Activated CD4-positive, alpha-beta T cell treated with anti-CD3 and anti-CD28 coated beads for 4 hours (primary cell): ENCODE measurements around the gene POLR2J.

Experiments used
- DNase-seq, 2 donors: peaks; one replicate each; pipeline ENCODE4 v3.0.0-alpha.2; 2020

POLR2J gene

GRCh38 chr7:102434039-102434486, 44.7 kb downstream of the POLR2J start:
- no peak for DNase-seq

- peak; percentile 89 for DNase-seq
These were observed 45.3 kb downstream of the POLR2J start, which contains the start of gene ORAI2 for GRCh38 chr7:102433219-102434038. TSS of gene ORAI2 (plus strand) at chr7:102433575. CDS start at chr7:102438957, 5,382 bp downstream.

DNA sequence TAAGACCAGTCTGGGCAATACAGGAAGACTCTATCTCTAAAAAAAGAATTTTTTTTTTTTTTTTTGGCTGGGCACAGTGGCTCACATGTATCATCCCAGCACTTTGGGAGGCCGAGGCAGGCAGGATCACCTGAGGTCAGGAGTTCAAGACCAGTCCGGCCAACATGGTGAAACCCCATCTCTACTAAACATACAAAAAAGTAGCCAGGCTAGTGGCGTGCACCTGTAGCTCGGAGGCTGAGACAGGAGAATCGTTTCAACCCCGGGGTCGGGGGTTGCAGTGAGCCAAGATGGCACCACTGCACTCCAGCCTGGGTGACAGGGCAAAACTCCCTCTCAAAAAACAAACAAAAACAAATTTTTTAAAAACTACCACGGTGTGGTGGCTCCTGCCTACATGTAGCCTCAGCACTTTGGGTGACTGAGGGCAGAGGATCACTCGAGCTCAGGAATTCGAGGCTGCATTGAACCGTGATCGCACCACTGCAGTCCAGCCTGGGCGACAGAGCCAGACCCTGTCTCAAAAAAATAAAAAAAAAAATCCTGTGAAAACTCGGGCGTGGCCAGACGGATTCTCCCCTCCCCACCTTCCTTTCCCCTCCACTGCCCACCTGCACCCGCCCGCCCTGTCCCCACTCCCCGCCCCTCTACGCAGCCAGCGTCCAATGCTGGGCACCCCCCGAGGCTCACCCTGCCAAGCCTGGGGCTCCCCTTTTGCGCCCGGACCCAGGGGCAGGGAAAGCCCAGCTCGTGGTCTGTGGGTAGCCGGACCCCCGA, 46.1 kb downstream of the POLR2J start:
- no peak for DNase-seq

DNA sequence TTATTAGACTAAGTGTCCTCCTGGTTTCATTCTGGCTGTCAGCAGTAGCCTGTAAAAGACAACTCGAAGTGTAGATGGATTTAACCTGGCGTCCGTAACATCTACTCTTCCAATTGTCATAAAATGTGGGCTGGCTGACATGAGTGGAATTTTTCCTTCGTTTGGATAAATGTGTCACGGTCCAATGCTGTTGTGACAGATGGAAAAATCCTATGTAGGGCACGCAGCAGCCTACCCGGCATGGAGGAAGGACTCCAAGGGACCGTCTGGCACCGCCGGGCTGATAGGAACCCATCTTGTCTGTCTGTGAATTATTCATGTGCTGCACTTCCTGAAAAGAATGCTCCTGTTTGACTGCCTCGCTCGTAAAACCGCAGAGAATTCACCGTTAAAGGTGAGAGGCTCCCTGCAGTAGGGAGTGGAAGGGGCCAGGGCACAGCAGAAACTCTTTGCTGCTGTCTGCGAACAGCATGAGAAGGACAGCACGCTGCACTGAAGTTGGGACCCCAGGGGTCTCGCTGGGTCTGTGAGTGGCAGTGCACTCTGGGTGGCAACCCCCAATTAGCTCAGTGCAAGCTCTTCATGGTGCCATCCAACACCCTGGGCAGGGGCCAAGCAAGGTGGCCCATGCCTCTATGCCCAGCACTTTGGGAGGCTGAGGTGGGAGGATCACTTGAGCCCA, 47.0 kb downstream of the POLR2J start:
- DNase-seq: peak; percentile 56 to 63

DNA sequence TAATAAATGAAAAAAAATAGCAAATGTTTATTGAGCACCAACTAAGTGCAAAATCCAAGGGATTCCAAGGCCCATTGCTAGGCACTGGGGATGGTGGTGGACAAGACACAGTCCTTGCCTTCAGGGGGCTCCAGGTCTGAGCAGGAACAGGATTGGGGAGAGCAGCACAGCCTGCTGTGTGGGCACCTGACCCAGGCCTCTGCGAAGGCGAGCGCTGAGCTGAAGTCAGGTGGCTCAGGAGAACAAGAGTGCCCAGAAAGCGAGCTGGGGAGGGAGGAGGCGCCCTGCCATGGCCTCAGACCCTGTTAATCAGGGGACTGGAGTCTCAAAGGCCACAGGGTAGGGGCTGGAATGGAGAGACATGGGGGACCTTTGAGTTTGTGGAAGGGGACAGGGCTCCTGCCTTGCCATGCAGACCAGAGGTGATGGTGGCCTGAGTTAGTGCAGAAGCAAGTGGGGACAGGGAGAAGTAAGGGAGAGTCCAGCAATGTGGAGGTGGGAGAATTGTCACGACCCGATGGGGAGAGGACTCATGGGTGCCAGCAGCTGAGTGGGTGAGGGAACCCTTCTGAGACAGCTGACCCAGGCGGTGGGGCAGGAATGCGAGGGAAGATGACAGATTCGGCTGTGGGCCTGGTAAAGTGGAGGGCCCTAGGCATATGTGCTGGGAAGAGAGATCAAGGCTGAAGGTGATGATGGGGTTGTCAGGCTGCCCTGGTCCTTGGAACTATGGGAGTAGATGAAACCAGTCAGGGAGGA, 49.4 kb downstream of the POLR2J start:
- DNase-seq: no peak

DNA sequence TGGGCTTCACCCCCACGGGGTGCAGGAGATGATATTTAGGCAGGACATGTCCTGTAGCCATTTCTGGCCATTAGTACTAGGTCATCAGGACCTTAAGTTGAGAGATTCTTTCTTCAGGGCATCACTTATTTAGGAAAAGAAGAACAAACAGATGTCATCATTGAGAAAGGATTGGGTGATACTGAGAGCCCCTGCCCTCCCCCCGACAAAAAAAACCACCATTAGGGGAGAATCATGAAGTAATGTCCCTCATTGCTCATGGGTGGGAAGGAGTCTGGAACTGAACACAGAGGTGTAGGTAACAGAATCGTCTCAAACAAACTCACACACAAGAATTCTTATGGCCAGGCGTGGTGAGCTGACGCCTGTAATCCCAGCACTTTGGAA, 51.7 kb downstream of the POLR2J start:
- DNase-seq: no peak

GRCh38 chr7:102426268-102427018, 52.3 kb downstream of the POLR2J start:
- peak; percentile 76 to 83 for DNase-seq

GRCh38 chr7:102425639-102426267, 53.0 kb downstream of the POLR2J start:
- peak; percentile 83 to 86 for DNase-seq

GRCh38 chr7:102424787-102425218, 53.9 kb downstream of the POLR2J start:
- no peak for DNase-seq

DNA sequence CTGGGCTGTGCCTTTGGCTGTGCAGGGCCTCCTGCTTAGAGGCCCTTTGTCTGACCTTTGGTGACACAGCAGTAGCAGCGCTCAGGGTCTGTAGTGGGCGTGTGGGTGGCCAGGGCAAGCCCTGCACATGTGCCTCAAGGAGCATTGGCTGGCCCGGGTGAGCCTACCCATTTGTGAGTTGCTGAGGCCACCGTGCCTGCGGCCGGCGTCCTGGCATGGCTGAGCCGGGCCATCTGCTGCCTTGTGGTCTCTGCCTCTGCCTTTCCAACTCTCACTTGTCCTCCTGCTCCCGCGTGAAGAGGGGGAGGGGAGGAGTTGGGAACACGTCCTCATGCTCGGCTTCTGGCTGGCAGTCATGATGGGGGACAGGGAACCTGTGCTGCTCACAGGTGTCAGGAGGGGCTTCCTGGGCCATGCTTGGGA, 54.6 kb downstream of the POLR2J start:
- DNase-seq: no peak
